HUDEP-2 (cell line): ENCODE measurements around the gene SLC9A8.

Experiments
- DNase-seq, 76 experiments: peaks; one replicate each; lab custom pipeline; 2025; ENCODE audit not compliant: unreplicated experiment in 76 of 76; lab: John Stamatoyannopoulos, UW

Gene SLC9A8

DNA sequence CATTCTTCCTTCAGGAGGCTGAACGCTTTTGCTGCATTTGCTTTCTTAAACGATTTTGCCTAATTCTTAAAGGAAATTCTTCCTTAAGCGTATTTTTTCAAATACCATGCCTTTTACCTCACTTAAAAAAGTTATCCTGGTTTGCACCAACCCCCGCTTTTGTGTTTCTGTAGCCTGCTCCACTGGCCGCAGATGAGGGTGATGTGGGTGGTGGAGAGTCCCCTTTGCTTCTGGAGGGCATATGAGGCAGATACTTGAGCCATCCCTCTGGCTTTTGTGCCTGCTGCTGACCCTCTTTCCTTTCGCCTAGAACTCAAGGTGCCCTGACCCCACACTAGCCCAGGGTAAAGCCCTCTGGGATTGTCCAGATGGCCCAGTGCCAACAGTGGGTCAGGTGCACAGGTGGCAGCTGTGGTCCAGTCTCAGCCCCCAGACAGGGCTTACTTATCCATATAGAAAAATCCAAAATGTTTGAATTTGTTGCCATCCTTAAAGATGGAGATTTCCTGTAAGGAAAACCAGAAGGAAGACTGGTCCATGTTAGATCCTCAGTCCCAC is 58.8 kb downstream of the SLC9A8 start:
- no peak for DNase-seq

DNA sequence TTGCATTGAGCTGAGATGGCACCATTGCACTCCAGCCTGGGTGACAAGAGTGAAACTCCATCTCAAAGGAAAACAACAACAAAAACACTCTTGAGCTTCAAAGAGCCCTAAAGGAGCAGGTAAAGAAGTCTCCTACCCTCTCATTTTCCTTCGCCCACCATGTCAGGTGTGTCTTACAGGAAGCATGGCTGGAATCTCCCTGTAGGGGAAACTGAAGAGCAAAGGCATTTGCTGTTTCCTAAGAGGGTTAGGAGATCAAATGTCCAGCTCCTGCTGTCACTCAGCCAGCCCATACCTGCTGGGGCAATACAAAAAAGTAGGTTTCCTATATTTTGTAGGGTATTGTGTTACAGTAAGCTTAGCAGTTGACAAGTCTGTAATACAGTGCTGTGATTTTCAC is 59.4 kb downstream of the SLC9A8 start:
- no peak for DNase-seq

- no peak for DNase-seq
Observed at GRCh38 chr20:49874696-49875095, 62.1 kb downstream of the SLC9A8 start.

DNA sequence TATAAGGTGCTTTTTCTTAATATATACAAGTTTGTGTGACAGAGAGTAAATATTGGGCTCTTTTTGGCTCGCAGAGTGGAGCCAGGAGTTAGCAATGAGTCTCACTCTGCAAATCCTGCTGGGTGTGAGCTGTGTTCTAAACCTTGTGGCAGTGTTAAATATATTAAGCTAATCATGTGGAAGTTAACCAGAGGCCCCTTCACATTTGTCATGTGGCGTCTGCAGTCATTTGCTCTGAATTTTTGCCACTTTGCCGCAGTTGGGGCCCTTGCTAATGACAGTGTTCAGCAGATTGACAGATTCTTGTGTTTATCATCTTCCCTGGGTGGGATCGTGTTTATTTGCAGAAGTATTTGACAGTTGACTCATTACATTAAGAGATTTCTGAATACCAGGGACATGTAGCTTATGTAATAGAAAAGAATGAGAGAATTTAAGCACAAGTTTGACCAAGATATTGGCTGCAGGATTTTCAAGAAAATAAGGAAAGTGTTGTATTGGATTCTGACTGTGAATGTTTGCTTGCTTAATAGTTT is 64.8 kb downstream of the SLC9A8 start:
- no peak for DNase-seq

- no peak for DNase-seq
Observed at GRCh38 chr20:49878977-49879376, 66.3 kb downstream of the SLC9A8 start.

GRCh38 chr20:49880177-49880576 is 67.5 kb downstream of the SLC9A8 start:
- no peak for DNase-seq

DNA sequence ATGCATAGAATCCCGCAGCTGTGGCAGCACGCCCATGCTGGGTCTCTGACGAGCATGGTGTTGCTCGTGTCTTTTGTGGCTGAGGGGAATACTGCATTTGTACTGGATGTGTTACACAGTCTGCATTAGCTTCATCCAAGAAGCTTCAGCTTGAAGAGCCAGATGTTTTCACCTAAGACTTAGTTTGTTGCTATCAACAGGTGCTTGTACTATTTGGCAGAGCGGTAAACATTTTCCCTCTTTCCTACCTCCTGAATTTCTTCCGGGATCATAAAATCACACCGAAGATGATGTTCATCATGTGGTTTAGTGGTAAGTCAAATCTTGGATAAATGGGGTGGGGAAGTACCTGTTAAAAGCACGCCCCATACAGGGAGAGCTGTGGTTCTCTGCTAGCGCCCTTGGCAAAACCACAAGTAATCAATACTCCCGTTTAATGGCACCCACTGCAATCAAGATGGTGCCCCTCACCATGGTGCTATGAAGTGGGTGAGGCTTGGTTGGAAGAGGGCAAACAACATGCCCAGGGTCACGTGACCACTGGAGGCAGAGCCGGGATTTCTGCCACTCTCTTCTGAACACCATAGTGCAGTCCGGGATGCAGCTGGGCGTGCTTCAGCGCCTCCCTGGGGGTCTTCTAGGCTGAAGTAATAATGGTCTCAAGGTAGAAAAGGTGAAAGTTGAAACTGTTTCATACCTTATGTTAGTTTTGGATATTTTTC is 68.3 kb downstream of the SLC9A8 start:
- DNase-seq, result no peak

DNA sequence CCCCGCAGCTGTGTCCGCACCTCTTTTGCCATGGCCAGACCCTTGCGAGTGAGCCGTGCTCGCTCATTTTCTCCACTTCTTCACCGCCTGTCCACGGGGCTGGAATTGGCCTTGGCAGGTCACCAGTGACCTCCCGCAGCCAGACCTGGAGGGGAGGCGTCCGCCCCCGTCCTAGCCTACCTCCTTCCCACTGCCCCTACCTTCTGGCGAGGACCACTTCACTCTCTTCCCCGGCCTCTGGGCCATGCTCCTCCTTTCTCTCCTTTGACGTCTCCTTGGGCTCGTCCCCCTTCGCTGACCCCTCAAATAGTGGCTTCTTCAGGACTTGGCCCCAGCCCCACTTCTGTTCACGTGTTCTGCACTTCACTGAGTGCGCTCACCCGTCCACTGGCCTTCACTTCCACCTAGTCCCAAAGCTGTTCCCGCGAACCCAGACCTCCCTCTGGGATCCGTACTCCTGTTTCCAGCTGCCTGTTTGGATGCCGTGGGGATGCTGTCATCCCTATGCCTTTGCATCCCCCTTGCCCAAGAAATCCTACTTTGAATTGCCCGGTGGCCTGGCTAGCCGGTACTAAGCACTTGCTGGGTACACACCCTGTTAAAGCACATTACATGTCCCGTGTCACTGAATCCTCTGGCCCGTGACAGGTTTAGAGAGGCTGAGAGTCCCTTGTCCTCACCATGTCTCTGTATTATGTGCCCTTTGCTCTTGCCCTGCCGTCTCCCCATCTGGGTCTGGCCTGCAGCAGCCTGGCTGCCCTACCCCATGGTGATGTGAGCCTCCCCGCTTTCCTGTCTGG is 69.7 kb downstream of the SLC9A8 start:
- no peak for DNase-seq

- no peak for DNase-seq
Observed at GRCh38 chr20:49883246-49883802, 70.7 kb downstream of the SLC9A8 start.

DNA sequence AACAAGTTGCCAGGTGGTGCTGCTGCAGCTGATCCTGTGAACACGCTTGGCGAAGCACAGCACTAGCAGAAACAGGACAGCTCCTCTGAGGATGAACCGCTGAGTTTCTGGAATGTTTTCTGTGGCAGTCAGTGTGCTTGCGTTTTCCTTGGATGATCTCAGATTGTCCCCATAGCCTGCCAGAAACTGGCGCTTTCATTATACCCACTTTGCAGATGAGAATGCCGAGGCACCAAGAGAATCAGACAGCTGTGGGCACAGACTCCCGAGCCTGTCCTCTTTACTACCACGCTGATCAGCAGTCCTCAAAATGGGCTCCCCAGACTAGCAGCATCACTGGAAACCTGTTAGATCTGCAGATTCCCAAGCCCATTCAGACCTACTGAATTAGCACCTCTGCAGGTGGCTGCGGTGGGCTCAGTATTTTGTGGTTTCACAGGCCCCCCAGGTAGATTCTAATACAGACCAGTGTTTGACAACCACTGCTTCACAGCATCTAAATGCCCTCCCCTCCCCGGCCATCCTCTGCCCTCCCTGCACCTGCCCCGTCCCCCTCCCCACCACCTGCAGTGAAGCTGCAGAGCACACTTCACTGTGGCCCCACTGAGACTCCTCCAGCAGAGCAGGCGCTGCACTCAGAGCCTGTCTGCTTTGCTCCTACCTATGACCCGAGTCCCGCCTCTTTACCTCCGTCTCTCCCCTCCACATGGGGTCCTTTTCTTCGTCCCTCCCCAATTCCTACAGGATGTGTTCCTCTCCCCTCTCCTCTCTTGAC is 73.1 kb downstream of the SLC9A8 start:
- no peak for DNase-seq

DNA sequence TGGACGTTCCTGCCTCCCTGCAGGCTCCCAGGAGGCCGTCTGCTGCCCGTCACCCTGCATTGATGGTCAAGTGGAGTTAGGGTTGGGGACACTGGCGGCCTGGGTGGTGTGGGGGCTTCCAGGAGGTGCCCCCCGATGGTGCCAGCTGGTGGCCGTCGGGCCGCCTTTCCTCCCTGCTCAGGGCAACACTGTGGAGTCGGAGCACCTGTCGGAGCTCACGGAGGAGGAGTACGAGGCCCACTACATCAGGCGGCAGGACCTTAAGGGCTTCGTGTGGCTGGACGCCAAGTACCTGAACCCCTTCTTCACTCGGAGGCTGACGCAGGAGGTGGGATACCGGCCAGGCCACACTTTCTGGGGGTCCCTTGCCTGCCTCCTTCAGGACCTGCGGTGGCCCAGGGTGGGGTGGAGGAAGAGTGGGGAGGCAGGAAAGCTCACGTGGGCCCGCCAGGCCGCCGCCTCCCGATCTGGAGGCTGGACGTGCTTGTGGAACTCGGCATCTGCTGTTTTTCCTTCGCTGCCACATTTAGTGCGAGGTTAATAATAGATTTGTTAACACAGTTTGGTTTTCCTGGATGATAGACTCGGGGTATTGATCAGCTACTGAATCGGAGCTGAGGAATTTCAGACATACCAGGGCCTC is 74.1 kb downstream of the SLC9A8 start:
- DNase-seq, result no peak

GRCh38 chr20:49887251-49888211 is 74.9 kb downstream of the SLC9A8 start:
- DNase-seq, result no peak

DNA sequence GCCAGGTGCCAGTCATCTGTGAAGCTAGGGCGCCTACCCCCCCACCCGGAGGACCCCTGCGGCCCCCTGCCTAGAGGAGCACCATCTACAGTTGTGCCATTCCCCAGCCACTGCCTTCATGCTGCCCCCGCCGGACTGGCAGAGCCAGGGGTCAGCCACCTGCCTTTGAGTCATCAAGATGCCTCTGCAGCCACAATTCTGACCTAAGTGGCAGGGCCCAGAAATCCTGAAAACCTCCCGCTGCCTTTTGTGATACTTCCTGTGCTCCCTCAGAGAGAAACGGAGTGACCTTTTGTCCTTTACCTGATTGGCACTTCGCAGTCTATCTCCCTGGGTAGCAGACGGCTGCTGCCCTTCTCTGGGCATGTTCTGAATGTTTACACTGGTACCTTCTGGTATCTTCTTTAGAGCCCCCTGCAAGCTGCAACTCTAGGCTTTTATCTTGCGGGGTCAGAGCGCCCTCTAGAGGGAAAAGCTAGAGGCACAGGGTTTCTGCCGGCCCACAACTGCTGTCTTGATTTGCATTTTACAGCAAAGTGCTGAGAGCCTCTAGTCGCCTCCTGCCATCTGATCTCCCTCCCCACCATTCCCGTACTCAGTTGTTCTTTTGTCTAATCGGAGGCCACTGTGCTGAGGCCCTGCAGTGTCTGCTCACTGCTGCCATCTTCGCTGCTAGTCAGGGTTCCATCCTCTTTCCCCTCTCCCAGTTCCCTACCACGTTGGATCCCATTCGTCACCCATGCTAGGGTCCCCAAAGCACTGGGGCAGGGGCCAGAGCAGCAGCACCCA is 75.8 kb downstream of the SLC9A8 start:
- peak in 43 of 76 experiments; percentile 3 to 60 (median 28) for DNase-seq

DNA sequence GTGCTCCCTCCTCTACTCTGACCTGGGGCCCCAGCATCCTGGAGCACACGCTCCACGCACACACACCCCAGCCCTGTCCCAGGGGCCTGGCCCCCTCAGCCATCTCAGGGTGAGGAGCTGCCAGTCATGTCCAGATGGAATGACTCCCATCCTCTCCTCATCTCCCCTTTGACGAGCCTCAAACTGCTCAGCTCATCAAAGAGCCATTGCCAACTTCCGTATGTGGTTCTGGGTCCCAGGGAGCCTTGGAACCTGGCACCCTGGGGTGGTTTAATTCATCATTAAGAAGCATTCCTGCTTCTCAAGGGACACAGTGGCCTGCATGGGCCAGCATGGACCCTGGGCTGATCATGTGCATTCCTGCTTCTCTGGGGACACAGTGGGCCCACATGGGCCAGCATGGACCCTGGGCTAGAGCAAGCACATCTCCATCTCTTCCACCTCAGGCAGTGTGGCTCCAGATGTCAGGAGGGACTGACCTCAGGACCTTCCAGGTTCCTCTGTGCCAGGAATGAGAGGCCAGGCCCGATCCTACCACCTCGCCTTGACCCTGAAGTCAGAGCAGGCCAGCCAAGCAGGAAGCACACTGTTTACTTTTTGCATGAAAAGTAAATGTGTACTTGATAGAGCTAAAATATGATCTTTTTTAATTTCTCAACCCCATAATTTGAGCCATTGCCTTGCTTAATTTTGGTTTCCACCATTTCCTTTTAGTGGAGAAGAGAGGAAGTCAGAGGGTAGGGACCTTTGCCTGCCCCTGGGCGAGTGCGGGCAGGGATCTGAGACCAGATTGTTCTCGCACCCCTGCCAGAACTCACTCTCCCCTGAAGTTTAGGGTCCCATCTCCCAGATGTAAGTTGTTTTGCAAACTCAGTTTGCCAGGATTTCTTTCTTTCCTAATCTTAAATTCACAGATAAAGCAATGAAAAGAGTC is 76.6 kb downstream of the SLC9A8 start:
- no peak for DNase-seq

GRCh38 chr20:49889935-49890333 is 77.3 kb downstream of the SLC9A8 start:
- DNase-seq, result no peak

DNA sequence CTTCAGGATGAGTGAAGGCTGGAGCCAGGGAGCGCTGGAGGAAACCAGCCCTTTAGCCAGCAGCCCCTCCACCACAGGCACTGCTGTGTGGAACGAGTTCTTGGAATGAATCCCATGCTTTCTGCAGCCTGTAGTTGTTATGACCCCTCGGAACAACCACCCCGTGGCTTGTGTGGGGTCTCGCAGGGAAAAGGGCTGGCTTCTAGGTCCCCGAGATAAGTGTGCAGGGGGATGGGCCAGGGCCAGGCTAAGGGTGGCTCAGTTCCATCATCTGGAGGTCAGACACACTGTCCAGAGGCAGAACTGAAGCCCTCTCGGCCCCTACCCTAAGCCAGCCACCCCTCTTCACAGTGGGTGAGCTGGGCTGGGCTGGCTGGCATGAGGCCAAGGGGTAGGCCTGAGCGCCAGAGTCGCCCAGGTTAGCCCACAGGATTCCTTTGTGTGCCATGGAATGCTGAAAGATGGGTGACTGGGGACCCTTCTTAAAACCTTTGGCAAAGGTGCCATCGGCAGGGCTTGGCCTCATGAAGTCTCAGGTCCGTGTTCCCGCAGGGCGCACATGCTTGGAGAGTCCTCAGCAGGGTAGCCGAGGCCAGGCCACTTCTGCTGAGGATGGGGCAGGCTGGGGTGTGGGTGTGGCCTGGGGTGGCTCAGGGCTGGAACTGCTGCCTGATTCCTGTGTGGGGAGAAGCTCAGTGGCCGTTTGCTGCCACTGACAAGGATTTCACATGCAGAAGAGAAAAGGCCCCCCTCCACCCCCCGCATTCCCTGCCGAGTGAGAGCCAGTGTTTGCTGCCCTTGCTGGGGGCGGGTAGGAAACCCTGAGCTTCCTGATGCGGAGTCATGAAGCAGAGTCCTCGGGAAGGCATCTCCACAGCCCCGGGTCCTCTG is 78.1 kb downstream of the SLC9A8 start:
- peak in 2 of 76 experiments; percentile 10 to 15 for DNase-seq
